Liver (tissue), 9 donors: Measurements from ENCODE around the gene INO80B. TPM values are rescaled to one million over a fixed set of nuclear protein-coding genes. Genes with fewer than 3 reads are reported as not detected.

Source experiments
- DNase-seq: peaks from one replicate; pipeline ENCODE4 v3.0.0-alpha.2; 2017; ENCODE audit warnings: low spot score
- H3K27ac ChIP-seq, 2 donors: one replicate each; pipeline ENCODE4 v1.7.0; 2013; ENCODE audit warnings: inconsistent platforms in 2 of 2, low read length in 2 of 2, control low read depth in 1 of 2, low read depth in 1 of 2, mild to moderate bottlenecking in 1 of 2
- H3K27me3 ChIP-seq, 4 donors: one replicate each; pipeline versions ENCODE4 v1.6.1 to v1.7.0; 2013; ENCODE audit warnings: low read length in 3 of 4, inconsistent platforms in 1 of 4, mild to moderate bottlenecking in 1 of 4, moderate library complexity in 1 of 4; ENCODE audit not compliant: control insufficient read depth in 4 of 4, insufficient read depth in 4 of 4
- H3K36me3 ChIP-seq, 4 donors: one replicate each; pipeline versions ENCODE4 v1.6.1 to v1.7.0; 2013; ENCODE audit warnings: low read length in 3 of 4, mild to moderate bottlenecking in 3 of 4, low read depth in 1 of 4, moderate library complexity in 1 of 4; ENCODE audit not compliant: control insufficient read depth in 4 of 4, insufficient read depth in 3 of 4
- H3K4me1 ChIP-seq, 4 donors: one replicate each; pipeline versions ENCODE4 v1.6.1 to v1.7.0; 2013; ENCODE audit warnings: low read length in 3 of 4, mild to moderate bottlenecking in 3 of 4, moderate library complexity in 1 of 4; ENCODE audit not compliant: control insufficient read depth in 4 of 4, insufficient read depth in 4 of 4
- H3K4me3 ChIP-seq, 3 donors: one replicate each; pipeline versions ENCODE4 v1.6.1 to v1.7.0; 2013; ENCODE audit warnings: low read length in 3 of 3, control low read depth in 1 of 3, low read depth in 1 of 3, mild to moderate bottlenecking in 1 of 3
- H3K9ac ChIP-seq, 2 donors: one replicate each; pipeline ENCODE4 v1.7.0; 2013; ENCODE audit warnings: low read length in 2 of 2, mild to moderate bottlenecking in 2 of 2, moderate library complexity in 2 of 2, control low read depth in 1 of 2, low read depth in 1 of 2
- H3K9me3 ChIP-seq, 4 donors: one replicate each; pipeline versions ENCODE4 v1.6.1 to v1.7.0; 2013; ENCODE audit warnings: low read length in 3 of 4; ENCODE audit not compliant: control insufficient read depth in 4 of 4
- HNF4A ChIP-seq, 2 donors: conservative IDR thresholded peaks; 2 replicates each; pipeline ENCODE4 v1.6.1; 2016; ENCODE audit warnings: antibody characterized with exemption in 2 of 2, mild to moderate bottlenecking in 2 of 2
- NR2F2 ChIP-seq: IDR thresholded peaks from 2 replicates; pipeline ENCODE4 v1.6.1; 2016; ENCODE audit warnings: antibody characterized with exemption
- REST ChIP-seq: IDR thresholded peaks from 2 replicates; pipeline ENCODE4 v1.6.1; 2016; ENCODE audit warnings: antibody characterized with exemption, mild to moderate bottlenecking
- SP1 ChIP-seq: IDR thresholded peaks from 2 replicates; pipeline ENCODE4 v1.6.1; 2018; ENCODE audit warnings: antibody characterized with exemption, mild to moderate bottlenecking
- WGBS: extraction: QIAGEN DNeasy Blood & Tissue Kit; methylation state at CpG from one replicate; pipeline ENCODE4 v1.1.7; 2013; 5-methylcytosine and 5-hydroxymethylcytosine counted together
- polyA plus RNA-seq, 2 donors: library from polyadenylated mRNA; stranded (reverse) in 1 of 2; unstranded in 1 of 2; fragments of 200-250 nt in 1 of 2; fragments of >200 nt in 1 of 2; fragmentation: Nextera tagmentation in 1 of 2; extraction: Ambion mirVana in 1 of 2; gene quantifications; one replicate each; pipeline versions ENCODE4 v1.2.1 to v1.2.3, GENCODE V29; 2013 to 2015
- total RNA-seq, 2 donors: library from RNA; depleted of rRNA; stranded (reverse); fragments of >200 nt; gene quantifications; one replicate each; pipeline ENCODE4 v1.2.3, GENCODE V29; 2014
- TF ChIP-seq, protein P1 (sequence below): fragments of 150-350 bp; IDR thresholded peaks from 2 replicates; pipeline ENCODE4 v1.5.1; 2017; ENCODE audit warnings: improper control_type of control experiment, low read depth, low read length; ENCODE audit not compliant: missing input control
- TF ChIP-seq, protein P2 (sequence below): IDR thresholded peaks from 2 replicates; pipeline ENCODE4 v1.6.1; 2016; ENCODE audit warnings: antibody characterized with exemption
- donor health status: healthy.
- donor health status: healthy.
- donor health status: healthy.
- donor health status: healthy.
- donor health status: healthy.

INO80B gene
- total and polyA plus RNA-seq, 4 donors, result 2.7 to 14.8 (median 10.5) TPM

GRCh38 chr2:74501335-74502071 is 46.6 kb downstream of the INO80B start:
- H3K36me3 ChIP-seq, result peaks cover 0 to 6% (median 4%) of the 10 kb centered on the region in 4 donors
- DNase-seq, result no peak

More at GRCh38 chr2:74501335-74502071, 46.6 kb downstream of the INO80B start:
- Histone ChIP-seq H3K9ac (no peak overlapping the region), H3K9me3 (no peaks in the 10 kb centered on the region), H3K4me1 (peaks cover 24 to 87% (median 72%) of the 10 kb centered on the region in 4 donors), H3K27me3 (no peaks in the 10 kb centered on the region), H3K4me3 (peak overlapping the region in 2 of 3 donors; percentile 76 to 97), H3K27ac (peak overlapping the region in 1 of 2 donors; percentile 93)
- 48% methylated on average over 18 of the region's 18 CpGs for WGBS
- TF ChIP-seq HNF4A (conservative IDR thresholded peaks at IDR 0.05) (no peak), NR2F2 (no peak), SP1 (no peak), REST (peak; percentile 93)
- TF ChIP-seq, protein P1, sequence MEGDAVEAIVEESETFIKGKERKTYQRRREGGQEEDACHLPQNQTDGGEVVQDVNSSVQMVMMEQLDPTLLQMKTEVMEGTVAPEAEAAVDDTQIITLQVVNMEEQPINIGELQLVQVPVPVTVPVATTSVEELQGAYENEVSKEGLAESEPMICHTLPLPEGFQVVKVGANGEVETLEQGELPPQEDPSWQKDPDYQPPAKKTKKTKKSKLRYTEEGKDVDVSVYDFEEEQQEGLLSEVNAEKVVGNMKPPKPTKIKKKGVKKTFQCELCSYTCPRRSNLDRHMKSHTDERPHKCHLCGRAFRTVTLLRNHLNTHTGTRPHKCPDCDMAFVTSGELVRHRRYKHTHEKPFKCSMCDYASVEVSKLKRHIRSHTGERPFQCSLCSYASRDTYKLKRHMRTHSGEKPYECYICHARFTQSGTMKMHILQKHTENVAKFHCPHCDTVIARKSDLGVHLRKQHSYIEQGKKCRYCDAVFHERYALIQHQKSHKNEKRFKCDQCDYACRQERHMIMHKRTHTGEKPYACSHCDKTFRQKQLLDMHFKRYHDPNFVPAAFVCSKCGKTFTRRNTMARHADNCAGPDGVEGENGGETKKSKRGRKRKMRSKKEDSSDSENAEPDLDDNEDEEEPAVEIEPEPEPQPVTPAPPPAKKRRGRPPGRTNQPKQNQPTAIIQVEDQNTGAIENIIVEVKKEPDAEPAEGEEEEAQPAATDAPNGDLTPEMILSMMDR, result no peak
- TF ChIP-seq, protein P2, sequence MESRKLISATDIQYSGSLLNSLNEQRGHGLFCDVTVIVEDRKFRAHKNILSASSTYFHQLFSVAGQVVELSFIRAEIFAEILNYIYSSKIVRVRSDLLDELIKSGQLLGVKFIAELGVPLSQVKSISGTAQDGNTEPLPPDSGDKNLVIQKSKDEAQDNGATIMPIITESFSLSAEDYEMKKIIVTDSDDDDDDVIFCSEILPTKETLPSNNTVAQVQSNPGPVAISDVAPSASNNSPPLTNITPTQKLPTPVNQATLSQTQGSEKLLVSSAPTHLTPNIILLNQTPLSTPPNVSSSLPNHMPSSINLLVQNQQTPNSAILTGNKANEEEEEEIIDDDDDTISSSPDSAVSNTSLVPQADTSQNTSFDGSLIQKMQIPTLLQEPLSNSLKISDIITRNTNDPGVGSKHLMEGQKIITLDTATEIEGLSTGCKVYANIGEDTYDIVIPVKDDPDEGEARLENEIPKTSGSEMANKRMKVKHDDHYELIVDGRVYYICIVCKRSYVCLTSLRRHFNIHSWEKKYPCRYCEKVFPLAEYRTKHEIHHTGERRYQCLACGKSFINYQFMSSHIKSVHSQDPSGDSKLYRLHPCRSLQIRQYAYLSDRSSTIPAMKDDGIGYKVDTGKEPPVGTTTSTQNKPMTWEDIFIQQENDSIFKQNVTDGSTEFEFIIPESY, result no peak
